ENCODE data around the gene EFTUD2.

The EFTUD2 gene

GRCh38 chr17:44926821-44927525 is 27.7 kb upstream of the EFTUD2 start (continued):
- TF ChIP-seq POU6F1 (CRISPR knock-in tag; IDR thresholded peaks at IDR 0.05; ENCODE audit: borderline replicate concordance, low read depth) (no peak), TOX (CRISPR knock-in tag; IDR thresholded peaks at IDR 0.05; ENCODE audit: borderline replicate concordance) (no peak), BACH2 (CRISPR knock-in tag; IDR thresholded peaks at IDR 0.05; ENCODE audit: borderline replicate concordance) (no peak), ZFP3 (CRISPR knock-in tag; IDR thresholded peaks at IDR 0.05) (no peak), PATZ1 (CRISPR knock-in tag; IDR thresholded peaks at IDR 0.05; ENCODE audit: borderline replicate concordance) (no peak), ZFP30 (CRISPR knock-in tag; IDR thresholded peaks at IDR 0.05) (no peak), ZNF565 (CRISPR knock-in tag; conservative IDR thresholded peaks at IDR 0.05; ENCODE audit: low read depth) (no peak)

GRCh38 chr17:44925731-44926697 is 26.8 kb upstream of the EFTUD2 start:
- TF ChIP-seq CSRNP3 (CRISPR knock-in tag; IDR thresholded peaks at IDR 0.05), result no peak
- TF ChIP-seq ZC3H10 (CRISPR knock-in tag; IDR thresholded peaks at IDR 0.05), result no peak
- ATAC-seq, result no peak

- no peak for ATAC-seq
- TF ChIP-seq ZNF70 (CRISPR knock-in tag; IDR thresholded peaks at IDR 0.05) (no peak), TOX (CRISPR knock-in tag; IDR thresholded peaks at IDR 0.05; ENCODE audit: borderline replicate concordance) (no peak), ZNF565 (CRISPR knock-in tag; conservative IDR thresholded peaks at IDR 0.05; ENCODE audit: low read depth) (no peak), ZFP3 (CRISPR knock-in tag; IDR thresholded peaks at IDR 0.05) (no peak), OSR1 (CRISPR knock-in tag; IDR thresholded peaks at IDR 0.05) (no peak), GLIS3 (CRISPR knock-in tag; IDR thresholded peaks at IDR 0.05) (no peak), ISL1 (CRISPR knock-in tag; IDR thresholded peaks at IDR 0.05) (no peak), ZFP30 (CRISPR knock-in tag; IDR thresholded peaks at IDR 0.05) (no peak), CSRNP3 (CRISPR knock-in tag; IDR thresholded peaks at IDR 0.05) (no peak), ARNTL (CRISPR knock-in tag; IDR thresholded peaks at IDR 0.05; ENCODE audit: borderline replicate concordance, low read depth) (no peak), PPARA (CRISPR knock-in tag; IDR thresholded peaks at IDR 0.05; ENCODE audit: borderline replicate concordance) (no peak), CSDC2 (CRISPR knock-in tag; IDR thresholded peaks at IDR 0.05) (no peak), RARB (CRISPR knock-in tag; IDR thresholded peaks at IDR 0.05) (no peak), POU6F1 (CRISPR knock-in tag; IDR thresholded peaks at IDR 0.05; ENCODE audit: borderline replicate concordance, low read depth) (no peak), BACH2 (CRISPR knock-in tag; IDR thresholded peaks at IDR 0.05; ENCODE audit: borderline replicate concordance) (no peak)
These were observed 24.9 kb upstream of the EFTUD2 start for GRCh38 chr17:44924107-44924544.

Data from SK-N-SH treated with all-trans-retinoic acid at 6 μM for 48 hours (cell line).